HT1080 (cell line): Measurements from ENCODE around the gene KRT82. TPM values are rescaled to one million over a fixed set of nuclear protein-coding genes. Genes with fewer than 3 reads are reported as not detected.
A peak's percentile ranks its signal among the peaks of the same experiment; 100 is the strongest.
"Not testable (repeated sequence)": the region's sequence is repeated elsewhere in the genome, so short reads cannot be mapped to it uniquely, and the experiment has no call there.

Experiments used
- DNase-seq: peaks from one replicate; pipeline ENCODE4 v3.0.0-alpha.2; 2015; ENCODE audit warnings: low read depth
- total RNA-seq: library from RNA; depleted of rRNA; stranded (reverse); fragments of >200 nt; shearing (Covaris generic); gene quantifications from 2 replicates; pipeline ENCODE4 v1.2.3, GENCODE V29; 2014

KRT82 gene
- total RNA-seq, 1 experiment from 2014 or later: not detected

GRCh38 chr12:52413202-52413601, 7.1 kb upstream of the KRT82 start:
- no peak for DNase-seq

- no peak for DNase-seq
Observed at GRCh38 chr12:52411815-52412214, 5.7 kb upstream of the KRT82 start.

GRCh38 chr12:52410589-52411248, 4.6 kb upstream of the KRT82 start:
- DNase-seq: not testable (repeated sequence)

DNA sequence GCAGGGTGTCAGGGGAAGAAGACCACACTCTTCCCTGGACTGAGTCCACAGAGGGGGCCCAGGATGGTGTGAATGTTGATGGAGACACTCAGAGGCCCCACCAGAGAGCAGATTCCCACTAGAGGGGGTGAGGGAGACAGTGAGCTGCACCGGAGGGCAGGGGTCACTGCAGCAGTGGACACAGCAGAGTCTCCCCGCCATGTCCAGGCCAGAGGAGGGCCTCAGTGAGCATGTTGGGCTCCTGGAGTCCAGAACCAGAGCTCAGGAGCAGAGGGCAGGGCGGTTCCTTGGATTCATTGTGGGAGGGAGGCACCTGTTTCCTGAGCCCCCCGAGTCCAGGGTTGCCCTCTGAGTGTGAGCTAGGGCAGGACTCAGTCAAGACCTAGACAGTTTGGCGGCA, 1.8 kb upstream of the KRT82 start:
- no peak for DNase-seq

GRCh38 chr12:52404951-52405350, 1.2 kb downstream of the KRT82 start:
- no peak for DNase-seq

DNA sequence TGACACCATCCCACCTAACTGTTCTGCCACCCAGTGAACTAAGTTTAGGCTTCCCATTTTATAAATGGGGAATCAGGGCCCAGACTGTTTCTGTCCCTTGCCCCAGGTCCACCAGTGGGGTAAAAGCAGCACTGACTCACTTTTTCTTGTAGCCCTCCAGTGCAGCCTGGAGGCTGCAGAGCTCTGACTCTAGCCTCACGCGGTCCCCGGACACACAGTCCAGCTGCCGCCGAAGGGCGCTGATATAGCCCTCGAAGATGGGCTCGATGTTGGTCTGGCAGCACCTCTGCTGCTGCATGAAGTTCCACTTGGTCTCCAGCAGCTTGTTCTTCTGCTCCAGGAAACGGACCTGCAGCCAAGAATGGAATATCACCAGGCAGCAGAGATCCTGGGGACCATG, 2.6 kb downstream of the KRT82 start:
- no peak for DNase-seq

GRCh38 chr12:52402873-52403540, 3.1 kb downstream of the KRT82 start:
- DNase-seq: no peak

GRCh38 chr12:52402377-52402776, 3.8 kb downstream of the KRT82 start:
- no peak for DNase-seq

GRCh38 chr12:52401926-52402325, 4.2 kb downstream of the KRT82 start:
- no peak for DNase-seq

- no peak for DNase-seq
Observed at GRCh38 chr12:52401526-52401925, 4.6 kb downstream of the KRT82 start.

GRCh38 chr12:52400906-52401305, 5.2 kb downstream of the KRT82 start:
- no peak for DNase-seq

- DNase-seq: no peak
Observed at GRCh38 chr12:52399756-52400155, 6.4 kb downstream of the KRT82 start.

DNA sequence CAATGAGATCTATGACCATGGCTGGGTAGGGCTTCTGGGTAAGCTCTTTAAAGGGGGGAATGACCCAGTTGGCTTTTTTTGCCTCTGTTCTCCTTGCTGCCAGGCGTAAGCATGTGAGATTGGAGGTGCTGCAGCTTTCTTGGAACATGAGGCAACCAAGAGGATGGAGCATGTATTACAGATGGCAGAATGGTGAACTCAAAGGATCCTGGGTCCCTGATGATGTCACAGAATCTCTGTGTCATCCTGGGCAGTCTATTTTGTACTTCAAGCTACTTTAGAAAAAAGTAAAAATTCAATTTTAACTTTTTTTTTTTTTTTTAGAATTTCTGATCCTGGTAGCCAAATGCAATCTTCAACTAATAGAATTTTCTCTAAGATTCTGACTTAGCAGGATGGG, 8.0 kb downstream of the KRT82 start:
- no peak for DNase-seq

DNA sequence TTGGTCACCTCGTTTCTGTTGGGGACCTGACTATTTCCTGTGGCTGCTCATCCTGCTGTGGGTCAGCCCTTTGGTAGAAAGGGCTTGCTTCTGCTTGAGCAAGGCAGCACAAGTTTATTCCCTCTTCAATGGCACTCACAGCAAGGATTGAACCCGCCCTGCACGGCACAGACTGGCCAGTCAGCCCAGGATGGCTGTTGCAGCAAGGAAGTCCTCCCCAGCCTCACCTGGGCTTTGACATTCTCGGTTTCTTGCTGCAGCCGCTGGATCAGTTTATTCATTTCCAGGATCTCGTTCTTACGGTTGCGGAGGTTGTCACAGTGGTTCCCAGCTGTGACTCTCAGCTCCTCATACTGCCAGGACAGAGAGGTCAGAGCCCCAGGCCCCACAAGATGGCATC, 9.5 kb downstream of the KRT82 start:
- no peak for DNase-seq

DNA sequence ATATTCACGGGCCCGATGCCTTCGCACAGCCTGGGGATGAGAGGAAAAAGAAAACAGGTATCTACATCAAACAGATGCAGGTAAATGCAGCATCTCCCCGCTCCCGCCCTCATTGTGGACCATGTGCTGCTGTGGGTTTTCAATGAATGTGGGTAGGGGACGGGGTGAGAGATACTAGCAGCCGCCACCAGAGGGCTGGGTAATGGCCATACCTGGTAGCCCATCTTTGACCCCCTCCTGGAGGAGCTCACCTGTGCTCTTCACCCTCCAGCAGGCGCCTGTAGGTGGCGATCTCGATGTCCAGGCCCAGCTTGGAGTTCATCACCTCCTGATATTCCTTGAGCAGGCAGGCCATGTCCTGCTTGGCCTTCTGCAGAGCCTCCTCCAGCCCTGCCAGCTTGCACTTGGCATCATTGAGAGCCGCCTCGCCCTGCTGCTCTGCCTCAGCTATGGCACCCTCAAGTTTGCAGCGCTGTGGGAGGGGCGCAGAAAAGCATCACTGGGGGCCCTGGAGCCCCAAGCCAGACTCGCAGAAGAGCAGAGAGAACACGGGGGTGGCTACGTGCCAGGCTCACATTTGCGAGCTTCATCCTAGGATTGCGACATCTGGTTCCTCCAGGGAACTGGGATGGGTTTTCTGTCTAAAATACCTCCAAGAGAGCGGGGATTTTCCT, 10.2 kb downstream of the KRT82 start:
- no peak for DNase-seq

DNA sequence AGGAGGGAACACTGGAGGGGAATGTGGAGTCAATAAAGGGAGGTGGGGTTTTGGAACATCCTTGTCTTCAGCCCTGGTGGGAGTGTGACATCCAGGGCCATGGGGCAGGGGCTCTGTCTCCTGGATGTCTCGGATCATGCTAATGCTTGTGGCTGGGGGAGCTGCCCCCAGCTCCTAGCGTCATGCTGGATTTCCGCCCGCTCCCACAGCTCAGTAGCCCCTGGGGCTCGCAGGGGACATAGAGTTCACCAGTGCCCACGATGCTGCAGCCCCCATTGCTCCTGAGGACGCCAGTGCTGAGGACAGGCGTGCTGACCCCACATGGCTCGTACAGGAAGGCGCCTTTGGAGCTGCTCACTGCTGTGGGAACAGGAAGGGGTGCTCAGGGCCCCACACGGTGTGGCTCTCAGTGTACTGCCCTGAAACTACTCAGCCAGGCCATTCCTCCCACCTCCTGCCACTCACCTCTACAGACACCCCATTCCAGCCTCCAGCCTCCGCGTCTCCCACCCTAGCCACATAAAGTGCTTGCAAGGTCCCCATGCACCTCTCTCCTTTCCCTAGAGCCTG, 11.2 kb downstream of the KRT82 start:
- DNase-seq: no peak

DNA sequence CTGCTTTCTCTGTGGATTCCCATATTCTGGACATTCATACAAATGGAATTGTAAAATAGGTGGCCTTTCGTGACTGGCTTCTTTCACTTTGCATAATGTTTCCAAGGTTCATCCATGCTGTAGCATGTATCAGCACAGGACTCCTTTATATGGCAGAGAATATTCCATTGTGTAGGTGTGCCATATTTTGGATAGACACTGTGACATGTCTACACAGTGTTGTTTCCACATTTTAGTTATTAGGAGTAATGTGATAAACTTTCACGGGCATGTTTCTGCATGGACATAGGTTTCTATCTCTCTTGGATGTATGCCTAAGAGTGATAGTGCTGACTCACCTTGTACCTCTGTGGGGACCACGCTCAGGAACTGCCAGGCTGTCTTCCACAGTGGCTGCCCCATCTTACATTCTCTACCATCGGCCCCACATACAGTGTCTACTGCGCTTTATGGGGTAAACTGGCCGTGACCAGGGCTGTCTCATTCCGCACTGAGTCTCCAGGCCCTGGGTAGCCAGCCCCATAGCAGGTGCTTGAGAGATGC, 13.6 kb downstream of the KRT82 start:
- DNase-seq: no peak

DNA sequence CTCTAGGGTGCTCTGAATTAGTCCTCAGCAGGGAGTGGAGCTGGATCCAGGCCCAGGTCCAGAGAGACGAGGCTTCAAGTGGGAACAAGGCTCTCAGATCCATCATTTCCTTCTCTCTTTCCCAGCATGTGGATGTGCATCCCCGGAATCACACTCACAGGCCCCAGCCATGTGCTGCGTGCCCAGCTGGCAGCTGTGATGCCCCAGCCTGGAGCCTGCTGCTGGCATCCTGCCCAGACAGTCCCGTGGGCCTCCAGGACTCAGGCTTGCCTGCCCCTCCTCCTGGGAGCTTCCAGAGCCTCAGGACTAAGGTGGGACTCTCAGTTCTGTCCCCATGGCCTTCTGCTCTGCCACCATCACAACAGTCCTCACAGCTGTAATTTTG, 14.5 kb downstream of the KRT82 start:
- peak; percentile 38 for DNase-seq

- peak; percentile 22 for DNase-seq
Observed at GRCh38 chr12:52390739-52391617, 15.2 kb downstream of the KRT82 start.

DNA sequence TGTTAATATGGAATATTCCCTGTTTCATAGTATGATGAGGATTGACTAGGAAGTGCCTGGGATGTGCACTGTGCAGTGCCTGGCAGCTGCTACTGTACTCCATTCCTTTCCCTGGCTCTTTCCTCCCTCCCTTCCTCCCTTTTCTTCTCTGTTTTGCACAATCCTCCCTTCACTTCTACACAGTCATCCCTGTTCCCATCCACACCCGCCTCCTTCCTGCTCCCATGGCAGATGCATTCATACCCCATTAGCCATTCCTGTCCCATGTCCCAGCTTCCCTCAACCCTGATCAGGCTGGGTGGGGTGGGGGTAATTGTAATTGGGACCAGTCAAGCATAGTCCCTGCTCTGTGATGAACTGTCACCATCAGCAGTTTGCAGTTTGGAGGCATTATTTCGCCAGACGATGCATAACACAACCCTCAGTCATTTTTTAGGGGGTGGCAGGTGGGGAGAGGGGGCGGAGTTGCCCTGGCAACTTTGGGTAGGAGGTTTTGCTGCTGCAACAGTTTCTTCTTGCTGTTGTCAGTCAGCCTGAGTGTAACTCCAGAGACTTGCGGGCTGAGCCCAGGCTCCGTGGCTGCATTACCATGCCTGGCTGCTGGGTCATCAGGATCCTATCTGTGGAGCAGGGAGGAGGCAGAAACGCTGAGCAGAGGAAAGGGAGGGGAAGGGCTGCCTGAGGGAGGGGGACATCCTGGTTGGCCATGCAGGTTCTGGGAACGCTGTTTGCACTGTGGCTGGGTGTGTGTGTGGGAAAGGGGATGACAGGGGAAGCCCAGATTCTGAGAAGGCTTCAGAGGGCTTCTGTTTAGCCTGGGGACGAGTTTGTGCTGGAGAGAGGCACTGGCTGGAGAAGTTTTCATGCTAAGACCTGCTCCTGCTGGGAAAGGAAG, 16.6 kb downstream of the KRT82 start:
- DNase-seq: no peak
